Activated T-helper 2 cell treated with anti-CD3 and anti-CD28 coated beads, Interferon-gamma antibody, Interleukin-2, Interleukin-4, amounts not matched to agents 10 μg/mL and 5 μg/mL and 100 μg/mL, durations not matched to agents 14 hours and 24 hours and 36 hours (primary cell): ENCODE results near the gene PTPRN2. TPM values are rescaled to one million over a fixed set of nuclear protein-coding genes. Genes with fewer than 3 reads are reported as not detected.
"Not testable (repeated sequence)": the region's sequence is repeated elsewhere in the genome, so short reads cannot be mapped to it uniquely, and the experiment has no call there.

Source experiments
- DNase-seq: peaks from one replicate; pipeline ENCODE4 v3.0.0; 2021; ENCODE audit warnings: low spot score
- H3K27ac Mint-ChIP-seq: one replicate; pipeline ENCODE4 v1.8.0; 2021; ENCODE audit warnings: mixed read lengths
- H3K27me3 Mint-ChIP-seq: one replicate; pipeline ENCODE4 v1.8.0; 2021; ENCODE audit warnings: low read depth, mixed read lengths
- H3K36me3 Mint-ChIP-seq: one replicate; pipeline ENCODE4 v1.8.0; 2021; ENCODE audit warnings: low read depth, mixed read lengths
- H3K4me1 Mint-ChIP-seq: one replicate; pipeline ENCODE4 v1.8.0; 2021; ENCODE audit warnings: low read depth, mixed read lengths
- H3K4me3 Mint-ChIP-seq: one replicate; pipeline ENCODE4 v1.8.0; 2021; ENCODE audit warnings: low read depth, mild to moderate bottlenecking, moderate library complexity, mixed read lengths
- H3K9me3 Mint-ChIP-seq: one replicate; pipeline ENCODE4 v1.8.0; 2021; ENCODE audit warnings: mixed read lengths
- intact Hi-C: fragments of 100-400 bp; cut with micrococcal nuclease; formaldehyde crosslinking; loops from one replicate; pipeline ENCODE4 v1.15.1; 2023
- total RNA-seq: library from RNA; stranded (reverse); gene quantifications from 2 replicates; pipeline ENCODE4 v1.2.3, GENCODE V29; 2022

Gene PTPRN2
- total RNA-seq, result 1.1 and 1.3 TPM in 2 replicates

DNA sequence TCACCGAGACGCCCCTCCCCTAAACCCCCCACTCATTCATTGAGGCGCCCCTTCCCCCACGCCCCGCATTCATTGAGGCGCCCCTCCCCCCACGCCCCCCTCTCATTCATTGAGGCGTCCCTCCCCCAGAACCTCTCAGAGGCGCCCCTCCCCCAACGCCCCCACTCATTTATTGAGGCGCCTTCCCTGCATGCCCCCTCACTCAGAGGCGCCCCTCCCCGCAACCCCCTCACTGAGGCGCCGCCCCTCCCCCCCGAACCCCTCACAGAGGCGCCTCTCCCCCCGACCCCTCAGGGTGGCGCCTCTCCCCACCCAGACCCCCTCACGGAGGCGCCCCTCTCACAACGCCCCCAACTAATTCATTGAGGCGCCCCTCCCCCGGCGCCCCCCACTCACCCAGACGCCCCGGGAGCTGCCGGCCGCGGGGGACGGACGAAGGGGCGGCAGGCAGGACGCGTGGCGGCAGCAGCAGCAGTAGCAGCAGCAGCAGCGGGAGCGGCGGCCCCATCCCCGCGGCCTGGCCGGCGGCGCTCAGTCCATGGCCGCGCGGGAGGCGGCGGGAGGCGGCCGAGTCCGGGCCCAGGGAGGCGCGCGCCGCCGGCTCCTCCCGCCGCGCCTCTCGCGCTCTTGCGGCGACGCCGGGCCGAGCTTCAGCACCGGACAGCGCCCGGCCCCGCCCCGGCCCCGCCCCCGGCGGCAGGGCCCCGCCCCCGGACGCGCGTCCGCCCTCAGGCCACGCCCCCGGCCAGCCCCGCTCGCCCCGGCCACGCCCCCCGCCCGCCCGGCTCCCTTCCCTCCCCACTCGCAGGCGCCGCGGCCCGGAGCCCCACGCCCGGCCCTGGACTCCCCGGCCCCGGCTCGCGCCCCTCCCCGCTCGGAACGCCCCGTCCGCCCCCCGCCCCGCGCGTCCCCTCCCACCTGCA, at the start of gene PTPRN2:
PTPRN2 (minus strand) TSS at position 662 of the 923 bp plus-strand sequence.
- H3K27me3 Mint-ChIP-seq, result peaks cover 24% of the 10 kb centered on the region
- no peaks in the 10 kb centered on the region for H3K36me3 Mint-ChIP-seq
- H3K4me3 Mint-ChIP-seq, result no peak within 1 kb of the TSS
- intact Hi-C loops, result no loop called here
- H3K27ac Mint-ChIP-seq, result no peak within 1 kb of the TSS
- H3K4me1 Mint-ChIP-seq, result no peaks in the 10 kb centered on the region
- no peaks in the 10 kb centered on the region for H3K9me3 Mint-ChIP-seq
- DNase-seq, result peak; percentile 40

DNA sequence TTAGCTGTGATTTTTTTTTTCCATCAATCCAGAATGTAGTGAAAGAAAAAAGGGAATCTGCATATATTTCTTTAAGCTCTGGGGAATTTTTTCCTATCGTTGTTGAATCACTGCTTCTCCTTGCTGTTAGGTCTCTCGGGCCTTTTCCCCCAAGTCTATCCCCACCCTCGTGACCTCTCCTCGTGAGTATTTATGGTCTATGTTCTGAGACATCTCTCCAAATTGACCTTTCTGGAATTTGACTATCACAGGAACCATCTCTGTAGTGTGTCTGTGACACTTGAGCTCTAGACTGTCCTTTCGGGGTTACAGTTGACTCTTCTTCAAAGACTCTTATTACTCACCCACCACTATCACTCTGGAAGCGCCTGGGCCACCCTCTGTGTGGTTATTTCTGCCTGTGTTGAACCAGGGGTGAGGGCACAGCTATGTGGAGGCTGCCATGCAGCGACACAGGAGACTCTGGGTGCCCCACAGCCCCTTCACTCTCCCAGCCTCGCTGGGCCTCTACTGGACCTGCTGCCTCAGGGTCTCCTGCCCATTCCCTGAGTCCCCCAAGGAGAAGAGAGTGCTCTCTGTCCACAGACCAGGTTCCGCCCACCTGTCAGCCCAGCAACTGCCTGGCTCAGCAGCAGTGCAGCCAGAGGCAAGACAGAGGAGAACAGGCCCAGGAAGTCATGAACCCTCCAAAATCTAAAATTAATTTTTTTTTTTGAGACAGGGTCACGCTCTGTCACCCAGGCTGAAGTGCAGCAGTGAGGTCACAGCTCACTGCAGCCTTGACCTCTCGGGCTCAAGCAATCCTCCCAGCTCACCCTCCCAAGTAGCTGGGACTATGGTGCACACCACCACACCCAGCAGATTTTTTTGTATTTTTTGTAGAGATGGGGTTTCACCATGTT, 45.7 kb upstream of the PTPRN2 start:
- peaks cover 54% of the 10 kb centered on the region for H3K36me3 Mint-ChIP-seq
- peaks cover 7% of the 10 kb centered on the region for H3K4me1 Mint-ChIP-seq
- no peaks in the 10 kb centered on the region for H3K27me3 Mint-ChIP-seq
- H3K27ac Mint-ChIP-seq, result peak overlapping the region; percentile 57
- H3K4me3 Mint-ChIP-seq, result no peak overlapping the region
- intact Hi-C loops, result no loop called here
- no peak for DNase-seq
- H3K9me3 Mint-ChIP-seq, result no peaks in the 10 kb centered on the region

DNA sequence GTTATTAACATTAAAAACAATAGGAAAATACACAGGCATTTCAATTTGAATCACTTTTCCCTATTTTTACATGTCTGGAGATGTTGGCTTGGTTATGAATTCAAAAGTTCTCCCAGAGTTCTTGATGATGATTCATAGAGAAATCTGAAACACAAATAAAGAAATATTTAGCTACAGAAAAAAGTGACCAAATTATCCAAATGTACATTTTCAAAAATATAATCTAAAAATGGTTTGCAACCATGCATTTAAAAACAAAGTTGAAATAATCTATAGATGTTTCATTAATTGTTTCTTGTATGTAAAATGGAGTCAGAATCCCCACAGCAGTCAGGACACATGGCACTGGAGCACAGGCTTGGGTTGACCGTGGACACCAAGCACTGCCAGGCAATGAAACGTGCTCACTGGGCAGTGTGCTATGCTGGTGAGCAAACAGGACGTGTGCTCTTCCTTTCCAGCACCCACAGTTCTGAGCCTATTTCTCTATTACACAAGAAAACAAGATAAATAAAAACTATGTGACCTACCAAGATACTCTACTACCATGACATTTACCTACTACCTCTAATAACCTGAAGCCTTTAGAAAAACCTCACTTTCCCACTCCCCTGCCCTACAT, 44.1 kb upstream of the PTPRN2 start:
- Mint-ChIP-seq H3K4me1 (peaks cover 7% of the 10 kb centered on the region), H3K4me3 (no peak overlapping the region), H3K36me3 (peaks cover 54% of the 10 kb centered on the region), H3K27me3 (no peaks in the 10 kb centered on the region), H3K27ac (no peak overlapping the region), H3K9me3 (no peaks in the 10 kb centered on the region)
- no peak for DNase-seq
- intact Hi-C loops, result no loop called here

DNA sequence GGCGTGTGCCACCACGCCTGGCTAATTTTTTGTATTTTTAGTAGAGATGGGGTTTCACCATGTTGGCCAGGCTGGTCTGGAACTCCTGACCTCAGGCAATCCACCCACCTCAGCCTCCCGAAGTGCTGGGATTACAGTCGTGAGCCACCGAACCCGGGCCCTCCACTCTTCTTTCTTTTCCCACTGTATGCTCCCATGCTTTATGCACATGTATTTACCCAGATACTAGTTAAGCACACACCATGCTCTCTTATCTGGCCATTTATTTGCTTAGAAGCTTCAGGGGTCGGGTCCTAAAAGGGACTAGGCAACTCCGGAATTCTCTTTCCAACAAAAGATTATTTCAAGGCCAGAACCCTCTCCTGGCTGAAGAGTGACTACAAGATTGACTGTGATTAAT, 38.7 kb upstream of the PTPRN2 start:
- H3K27me3 Mint-ChIP-seq, H3K4me3 Mint-ChIP-seq, H3K9me3 Mint-ChIP-seq, DNase-seq, H3K27ac Mint-ChIP-seq, intact Hi-C loops, H3K4me1 Mint-ChIP-seq: not testable (repeated sequence)
- peaks cover 63% of the 10 kb centered on the region for H3K36me3 Mint-ChIP-seq

DNA sequence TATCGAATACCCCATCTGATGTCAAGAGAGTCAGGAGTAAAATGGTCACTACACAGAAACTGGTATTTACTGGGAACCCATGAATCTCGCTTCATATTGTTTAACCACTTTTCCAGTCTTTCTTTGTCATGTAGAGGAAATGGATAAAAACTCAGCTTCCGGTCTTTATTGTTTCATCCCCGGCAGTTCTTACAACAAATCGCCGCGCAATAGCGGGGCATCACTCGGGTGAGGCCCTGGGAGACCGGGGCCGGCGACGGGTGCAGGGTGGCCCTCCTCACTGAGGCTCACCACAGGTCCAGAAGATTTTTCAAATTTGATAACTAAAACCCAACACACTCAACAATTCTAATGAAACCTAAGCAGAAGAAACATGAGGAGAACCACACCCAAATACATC, 35.6 kb upstream of the PTPRN2 start:
- DNase-seq, result no peak
- H3K27ac Mint-ChIP-seq, result no peak overlapping the region
- no peak overlapping the region for H3K4me3 Mint-ChIP-seq
- H3K27me3 Mint-ChIP-seq, result no peaks in the 10 kb centered on the region
- intact Hi-C loops, result no loop called here
- no peaks in the 10 kb centered on the region for H3K4me1 Mint-ChIP-seq
- H3K9me3 Mint-ChIP-seq, result no peaks in the 10 kb centered on the region
- H3K36me3 Mint-ChIP-seq, result peaks cover 43% of the 10 kb centered on the region

DNA sequence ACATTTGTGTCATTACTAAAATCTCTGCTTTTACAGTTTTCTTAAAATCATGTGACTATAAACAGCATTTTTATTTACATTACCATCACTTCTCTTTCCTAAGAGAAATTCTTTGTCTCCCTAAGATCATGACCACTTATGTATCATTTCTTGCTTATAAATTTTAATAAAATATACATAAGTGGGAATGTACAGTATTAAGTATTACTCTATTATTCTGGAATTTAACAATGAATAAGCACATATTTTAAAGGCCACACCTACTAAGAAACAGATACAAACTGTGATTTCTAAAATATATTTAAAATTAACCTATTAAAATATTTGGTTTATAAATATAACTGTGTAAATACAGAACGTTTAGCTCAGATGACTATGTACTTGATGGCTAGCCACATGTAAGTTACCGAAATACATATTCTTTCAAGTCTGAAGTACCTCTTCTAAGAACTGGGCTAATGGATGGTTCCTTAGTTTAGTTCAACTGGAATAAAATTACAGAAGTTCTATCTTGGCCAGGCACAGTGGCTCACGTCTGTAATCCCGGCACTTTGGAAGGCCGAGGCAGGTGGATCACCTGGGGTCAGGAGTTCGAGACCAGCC, 33.3 kb upstream of the PTPRN2 start:
- Mint-ChIP-seq H3K4me1 (no peaks in the 10 kb centered on the region), H3K27ac (no peak overlapping the region), H3K36me3 (peaks cover 42% of the 10 kb centered on the region), H3K27me3 (no peaks in the 10 kb centered on the region), H3K4me3 (no peak overlapping the region), H3K9me3 (no peaks in the 10 kb centered on the region)
- intact Hi-C loops, result no loop called here
- no peak for DNase-seq

DNA sequence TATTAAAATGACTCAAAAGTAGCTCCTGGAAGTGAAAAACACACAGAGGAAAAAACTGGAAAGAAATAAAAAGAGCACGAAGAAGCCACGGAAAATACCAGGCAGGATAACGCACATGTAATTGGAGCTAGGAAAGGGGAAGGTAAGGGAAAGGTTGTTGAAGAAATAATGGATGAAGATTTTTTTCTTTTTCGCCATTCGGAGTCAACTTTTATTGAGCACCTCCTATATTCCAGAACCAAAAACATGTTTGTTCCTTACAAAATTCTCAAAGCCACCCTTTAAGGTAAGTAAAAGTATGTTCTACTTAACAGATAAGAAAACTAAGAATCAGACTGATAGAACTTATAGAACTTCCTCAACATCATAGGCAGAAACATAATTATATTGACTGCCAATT, 32.8 kb upstream of the PTPRN2 start:
- intact Hi-C loops, result no loop called here
- Mint-ChIP-seq H3K4me1 (no peaks in the 10 kb centered on the region), H3K4me3 (no peak overlapping the region), H3K36me3 (peaks cover 39% of the 10 kb centered on the region), H3K9me3 (no peaks in the 10 kb centered on the region), H3K27ac (no peak overlapping the region), H3K27me3 (no peaks in the 10 kb centered on the region)
- DNase-seq, result no peak

DNA sequence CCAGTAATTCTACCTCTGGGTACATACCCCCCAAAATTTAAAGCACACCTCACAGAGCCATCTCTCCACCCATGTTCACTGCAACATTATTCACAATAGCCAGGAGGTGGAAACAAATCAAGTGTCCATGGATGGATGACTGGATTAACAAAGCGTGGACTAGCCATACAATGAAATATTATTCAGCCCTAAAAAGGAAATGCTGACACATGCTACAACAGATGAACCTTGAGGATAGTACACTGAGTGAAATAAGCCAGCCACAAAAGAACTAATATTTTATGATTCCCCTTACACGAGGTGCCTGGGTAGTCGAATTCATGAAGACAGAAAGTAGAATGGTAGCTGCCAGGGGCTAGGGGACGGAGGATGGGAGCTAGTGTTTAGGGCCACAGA, 31.1 kb upstream of the PTPRN2 start:
- DNase-seq, result no peak
- Mint-ChIP-seq H3K27me3 (no peaks in the 10 kb centered on the region), H3K27ac (no peak overlapping the region), H3K9me3 (no peaks in the 10 kb centered on the region), H3K4me3 (no peak overlapping the region), H3K4me1 (no peaks in the 10 kb centered on the region), H3K36me3 (peaks cover 30% of the 10 kb centered on the region)
- intact Hi-C loops, result no loop called here

DNA sequence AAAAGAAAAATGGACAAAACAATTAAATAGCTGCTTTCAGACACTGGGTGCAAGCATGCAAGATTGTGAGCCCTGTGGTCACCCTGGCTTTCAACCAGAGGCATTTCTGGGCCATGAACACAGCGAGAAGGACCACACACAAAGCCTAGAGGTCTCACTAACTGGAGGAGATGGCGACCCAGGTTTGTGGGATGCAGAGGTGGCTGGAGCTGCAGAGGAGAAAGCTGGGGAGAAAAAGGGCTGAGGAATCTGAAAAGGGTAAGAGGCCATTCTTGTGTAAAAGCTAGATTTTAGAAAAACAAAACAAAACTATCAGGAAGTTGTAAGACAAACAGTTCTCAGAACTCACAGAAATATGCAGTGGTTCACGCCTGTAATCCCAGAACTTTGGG, 30.1 kb upstream of the PTPRN2 start:
- Mint-ChIP-seq H3K4me3 (no peak overlapping the region), H3K36me3 (peaks cover 28% of the 10 kb centered on the region), H3K4me1 (peaks cover 6% of the 10 kb centered on the region), H3K27me3 (no peaks in the 10 kb centered on the region), H3K9me3 (no peaks in the 10 kb centered on the region), H3K27ac (no peak overlapping the region)
- intact Hi-C loops, result no loop called here
- DNase-seq, result no peak

DNA sequence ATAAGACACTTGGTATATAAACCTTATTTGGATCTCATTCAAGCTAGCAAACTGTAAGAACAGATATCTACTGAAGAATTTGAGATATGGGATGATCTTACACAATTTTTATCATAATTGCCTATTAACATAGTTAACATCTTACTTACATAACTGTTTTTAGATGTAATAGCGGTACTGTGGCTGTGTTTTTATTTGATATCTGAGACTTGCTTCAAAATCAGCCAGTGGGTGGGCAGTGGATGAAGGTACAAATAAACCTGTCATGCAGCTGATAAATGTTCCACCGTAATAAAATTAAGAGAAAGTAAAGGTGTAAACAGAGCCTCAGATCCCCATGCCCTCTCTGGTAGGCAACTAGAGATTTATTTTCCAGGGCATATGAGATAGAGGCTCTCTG, 28.4 kb upstream of the PTPRN2 start:
- DNase-seq, result no peak
- no peaks in the 10 kb centered on the region for H3K27me3 Mint-ChIP-seq

DNA sequence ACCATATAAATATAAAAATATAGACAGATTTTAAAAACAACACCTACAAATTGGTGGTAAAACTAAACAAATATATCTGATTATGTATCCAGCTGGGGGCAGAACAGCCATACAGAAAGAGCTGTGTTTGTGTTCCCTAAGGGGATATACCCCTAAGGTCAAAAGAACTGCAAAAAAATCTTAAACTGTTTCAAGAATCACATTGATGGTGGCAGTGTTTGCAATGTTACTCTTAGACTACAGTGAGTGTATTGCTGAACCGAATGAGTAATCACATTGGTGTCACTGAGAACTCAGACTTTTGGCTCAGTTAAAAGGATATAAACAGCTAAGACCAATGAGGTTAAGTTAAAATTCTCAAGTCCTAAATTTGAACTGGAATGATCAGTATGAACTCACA, 27.1 kb upstream of the PTPRN2 start:
- no peaks in the 10 kb centered on the region for H3K9me3 Mint-ChIP-seq
- peaks cover 36% of the 10 kb centered on the region for H3K36me3 Mint-ChIP-seq
- H3K27ac Mint-ChIP-seq, result no peak overlapping the region
- DNase-seq, result no peak
- H3K4me3 Mint-ChIP-seq, result no peak overlapping the region
- peaks cover 17% of the 10 kb centered on the region for H3K4me1 Mint-ChIP-seq
- intact Hi-C loops, result no loop called here
- H3K27me3 Mint-ChIP-seq, result no peaks in the 10 kb centered on the region

More for the DNA sequence above, 28.4 kb upstream of the PTPRN2 start:
- intact Hi-C loops, result no loop called here
- no peak overlapping the region for H3K27ac Mint-ChIP-seq
- peaks cover 17% of the 10 kb centered on the region for H3K4me1 Mint-ChIP-seq
- peaks cover 36% of the 10 kb centered on the region for H3K36me3 Mint-ChIP-seq
- no peaks in the 10 kb centered on the region for H3K9me3 Mint-ChIP-seq
- H3K4me3 Mint-ChIP-seq, result no peak overlapping the region

DNA sequence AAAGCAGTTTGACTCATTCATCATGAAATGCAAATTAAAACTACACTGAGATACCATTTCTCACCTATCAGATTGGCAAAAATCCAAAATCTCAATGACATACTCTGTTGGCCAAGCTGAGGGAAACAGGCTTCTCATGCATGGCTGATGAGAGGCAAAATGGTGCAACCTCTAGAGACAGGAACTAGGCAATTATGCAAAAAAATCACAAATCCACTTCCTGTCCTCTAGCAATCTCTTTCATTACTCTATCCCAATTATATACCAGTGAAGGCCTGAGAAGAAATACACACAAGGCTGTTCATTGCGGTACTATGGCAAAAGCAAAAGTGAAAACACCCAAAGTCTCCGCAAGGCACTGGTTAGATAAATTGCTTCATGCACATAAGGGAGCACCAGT, 25.9 kb upstream of the PTPRN2 start:
- intact Hi-C loops, result no loop called here
- no peaks in the 10 kb centered on the region for H3K9me3 Mint-ChIP-seq
- H3K4me1 Mint-ChIP-seq, result peaks cover 17% of the 10 kb centered on the region
- H3K4me3 Mint-ChIP-seq, result no peak overlapping the region
- H3K27me3 Mint-ChIP-seq, result no peaks in the 10 kb centered on the region
- peaks cover 36% of the 10 kb centered on the region for H3K36me3 Mint-ChIP-seq
- DNase-seq, result no peak
- no peak overlapping the region for H3K27ac Mint-ChIP-seq
